ENCODE results near the gene ZNF324B.
"Not testable (repeated sequence)": the region's sequence is repeated elsewhere in the genome, so short reads cannot be mapped to it uniquely, and the experiment has no call there.

The ZNF324B gene

DNA sequence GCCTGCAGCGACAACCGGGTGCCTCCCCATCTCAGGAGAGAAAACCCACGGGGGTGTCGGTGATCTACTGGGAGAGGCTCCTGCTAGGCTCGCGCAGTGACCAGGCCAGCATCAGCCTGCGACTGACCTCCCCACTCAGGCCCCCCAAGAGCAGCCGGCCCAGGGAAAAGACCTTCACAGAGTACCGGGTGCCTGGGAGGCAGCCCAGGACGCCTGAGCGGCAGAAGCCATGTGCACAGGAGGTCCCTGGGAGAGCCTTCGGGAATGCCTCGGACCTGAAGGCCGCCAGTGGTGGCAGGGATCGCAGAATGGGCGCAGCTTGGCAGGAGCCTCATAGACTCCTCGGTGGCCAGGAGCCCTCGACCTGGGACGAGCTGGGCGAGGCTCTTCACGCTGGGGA is 3.9 kb downstream of the ZNF324B start:
- no peak for DNase-seq (ENCODE audit: low read depth)

DNA sequence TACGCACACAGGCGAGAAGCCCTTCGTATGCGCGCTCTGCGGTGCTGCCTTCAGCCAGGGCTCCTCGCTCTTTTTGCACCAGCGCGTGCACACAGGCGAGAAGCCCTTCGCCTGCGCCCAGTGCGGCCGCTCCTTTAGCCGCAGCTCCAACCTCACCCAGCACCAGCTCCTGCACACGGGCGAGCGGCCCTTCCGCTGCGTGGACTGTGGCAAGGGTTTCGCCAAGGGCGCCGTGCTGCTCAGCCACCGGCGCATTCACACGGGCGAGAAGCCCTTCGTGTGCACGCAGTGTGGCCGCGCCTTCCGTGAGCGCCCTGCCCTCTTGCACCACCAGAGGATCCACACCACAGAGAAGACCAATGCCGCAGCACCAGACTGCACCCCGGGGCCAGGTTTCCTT is 4.7 kb downstream of the ZNF324B start:
- no peak for DNase-seq (ENCODE audit: low read depth)

DNA sequence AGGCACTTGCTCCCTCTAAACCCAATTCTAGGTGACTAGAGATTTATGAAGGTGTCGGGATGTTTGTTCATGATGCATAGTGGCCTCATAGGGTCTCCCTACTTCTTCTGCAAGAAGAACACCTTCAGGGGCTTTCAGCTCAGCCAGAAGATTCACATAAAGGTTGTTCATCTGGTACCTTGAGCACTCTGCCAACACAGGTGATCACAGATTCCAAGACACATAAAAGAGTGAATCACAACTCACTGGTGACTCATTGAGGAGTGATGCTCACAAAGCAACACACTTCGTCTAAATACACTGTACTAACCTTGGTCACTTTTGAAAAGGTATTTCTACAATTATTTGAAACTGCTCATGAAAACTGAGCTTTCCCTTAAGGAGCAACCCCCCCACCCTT is 8.6 kb downstream of the ZNF324B start:
- DNase-seq (ENCODE audit: low read depth), result no peak

DNA sequence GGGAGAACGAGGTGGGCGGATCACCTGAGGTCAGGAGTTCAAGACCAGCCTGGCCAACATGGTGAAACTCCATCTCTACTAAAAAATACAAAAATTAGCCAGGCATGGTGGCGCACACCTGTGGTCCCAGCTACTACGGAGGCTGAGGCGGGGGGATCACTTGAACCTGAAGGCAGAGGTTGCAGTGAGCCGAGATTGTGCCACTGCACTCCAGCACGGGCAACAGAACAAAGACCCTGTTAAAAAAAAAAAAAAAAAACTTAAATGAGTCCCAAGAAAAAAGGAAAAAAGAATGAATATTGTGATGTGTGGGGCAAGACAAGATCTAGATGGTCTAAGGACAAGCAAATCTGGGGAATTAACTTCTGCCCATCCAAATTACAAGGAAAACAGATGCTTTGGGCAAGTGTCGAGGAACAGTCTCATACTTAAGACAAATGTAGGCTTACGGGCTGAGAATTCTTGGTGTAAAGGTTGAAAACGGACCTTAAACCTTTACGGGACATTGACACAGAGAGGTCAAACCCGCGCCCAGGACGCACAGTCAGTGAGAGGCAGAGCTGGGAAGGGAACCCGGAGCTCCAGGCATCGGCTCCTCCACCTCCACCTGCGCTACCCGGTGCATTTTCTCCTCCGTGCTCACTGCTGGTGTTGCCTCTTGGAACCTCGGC is 14.8 kb downstream of the ZNF324B start:
- DNase-seq (ENCODE audit: low read depth), result no peak

DNA sequence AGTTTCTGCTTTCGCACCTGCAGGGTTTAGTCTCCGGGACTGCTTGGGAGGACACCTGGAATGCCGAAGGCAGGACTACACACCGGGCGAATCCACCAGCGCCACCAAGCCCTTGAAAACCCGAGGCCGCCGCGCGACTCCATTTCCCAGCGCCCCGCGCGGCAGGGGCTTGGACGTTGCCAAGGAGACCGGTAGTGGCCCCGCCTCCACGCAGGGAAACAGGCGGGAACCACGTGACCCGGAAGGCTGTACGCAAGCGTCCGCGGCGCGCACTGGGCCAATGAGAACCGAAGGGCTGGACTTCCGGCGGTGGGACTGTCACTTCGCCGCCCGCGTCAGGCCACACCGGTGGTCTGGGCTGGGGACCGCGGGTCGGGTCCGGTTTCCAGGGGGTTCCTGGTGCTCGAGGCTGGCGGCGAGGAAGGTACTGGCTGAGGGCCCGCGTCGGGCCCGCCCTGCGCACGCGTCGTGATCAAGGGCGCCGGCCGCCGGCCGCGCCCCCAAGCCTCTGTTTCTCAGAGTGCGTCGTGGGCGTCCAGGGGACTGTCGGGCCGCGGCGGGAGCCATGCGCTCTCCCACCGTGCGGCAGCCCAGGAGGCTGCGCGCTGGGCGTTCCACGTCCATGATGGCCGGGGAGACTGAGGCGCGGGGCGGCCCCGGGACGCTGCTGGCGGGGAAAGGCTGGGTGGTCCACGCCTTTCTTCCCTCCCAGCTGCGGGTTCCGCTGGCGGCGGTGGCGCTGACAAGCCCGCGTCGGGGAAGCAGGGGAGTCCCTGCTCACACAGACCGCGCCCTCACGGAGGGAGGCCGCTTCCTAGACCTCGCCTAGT is 15.6 kb downstream of the ZNF324B start, which contains the start of gene ZNF324:
Gene ZNF324 (plus strand): TSS at position 321 of the 830 bp plus-strand sequence. CDS start 2,106 bp downstream, outside the sequence.
- peak; percentile 88 for DNase-seq (ENCODE audit: low read depth)

DNA sequence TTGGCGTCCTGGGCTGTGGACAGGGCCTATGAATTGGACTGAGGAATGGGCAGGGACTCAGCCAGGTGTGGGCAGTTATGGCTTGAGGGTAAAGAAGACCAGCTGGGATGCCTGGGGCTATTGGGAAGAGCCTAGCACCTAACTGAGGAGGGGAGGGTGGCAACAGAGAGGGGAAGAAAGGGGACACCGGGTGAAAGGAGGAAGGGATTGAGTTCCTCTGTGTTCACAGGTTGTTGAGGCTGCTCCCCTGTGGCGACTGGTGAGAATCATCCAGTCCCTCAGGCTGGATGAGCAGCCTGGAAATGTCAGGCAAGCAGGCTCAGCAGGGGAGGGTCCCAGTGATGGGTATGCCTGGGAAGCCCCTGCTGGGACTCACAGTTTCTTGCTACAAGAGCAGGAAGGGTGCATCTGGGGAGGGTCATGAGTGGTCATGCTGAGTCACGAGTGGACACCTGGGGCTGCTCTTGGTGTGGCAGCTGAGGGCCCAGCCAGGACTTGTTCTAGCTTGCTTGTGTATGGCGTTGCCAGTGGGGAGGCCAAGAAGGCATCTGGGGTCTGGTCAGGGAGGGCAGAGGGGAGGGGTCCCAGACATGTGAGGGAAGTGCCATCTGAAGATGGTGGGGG is 16.9 kb downstream of the ZNF324B start:
- DNase-seq (ENCODE audit: low read depth), result no peak

DNA sequence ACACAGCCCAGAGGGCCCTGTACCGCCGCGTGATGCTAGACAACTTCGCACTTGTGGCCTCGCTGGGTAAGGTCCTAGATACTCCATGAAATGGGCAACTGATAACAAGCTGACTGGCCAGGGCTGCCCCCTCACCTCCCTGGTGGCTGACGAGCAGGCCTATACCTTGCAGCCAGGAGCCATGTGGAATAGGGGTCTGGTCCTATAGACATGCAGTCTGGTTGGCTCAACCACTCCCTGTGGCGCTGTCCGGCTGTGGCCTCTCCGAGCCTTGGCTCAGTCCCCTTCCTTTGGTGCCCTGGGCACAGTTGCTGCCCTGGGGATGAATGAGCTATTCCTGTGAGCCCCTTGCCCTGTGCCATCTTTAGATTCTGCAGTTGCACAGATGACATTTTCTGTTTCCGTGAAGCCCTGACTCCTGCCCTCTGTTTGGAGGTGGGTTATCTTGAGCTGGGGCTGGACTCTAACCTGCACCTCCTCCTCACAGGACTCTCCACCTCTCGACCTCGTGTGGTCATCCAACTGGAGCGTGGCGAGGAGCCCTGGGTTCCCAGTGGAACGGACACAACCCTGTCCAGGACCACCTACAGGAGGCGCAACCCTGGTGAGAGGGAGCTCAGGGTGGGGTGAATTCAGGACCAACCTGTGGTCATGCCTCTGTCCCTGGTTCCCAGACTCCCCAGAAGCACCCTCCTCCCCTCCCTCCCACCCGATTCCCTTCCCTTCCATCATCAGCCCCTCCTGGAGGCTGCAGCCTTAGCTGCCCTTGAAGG is 18.0 kb downstream of the ZNF324B start:
- DNase-seq (ENCODE audit: low read depth), result no peak

DNA sequence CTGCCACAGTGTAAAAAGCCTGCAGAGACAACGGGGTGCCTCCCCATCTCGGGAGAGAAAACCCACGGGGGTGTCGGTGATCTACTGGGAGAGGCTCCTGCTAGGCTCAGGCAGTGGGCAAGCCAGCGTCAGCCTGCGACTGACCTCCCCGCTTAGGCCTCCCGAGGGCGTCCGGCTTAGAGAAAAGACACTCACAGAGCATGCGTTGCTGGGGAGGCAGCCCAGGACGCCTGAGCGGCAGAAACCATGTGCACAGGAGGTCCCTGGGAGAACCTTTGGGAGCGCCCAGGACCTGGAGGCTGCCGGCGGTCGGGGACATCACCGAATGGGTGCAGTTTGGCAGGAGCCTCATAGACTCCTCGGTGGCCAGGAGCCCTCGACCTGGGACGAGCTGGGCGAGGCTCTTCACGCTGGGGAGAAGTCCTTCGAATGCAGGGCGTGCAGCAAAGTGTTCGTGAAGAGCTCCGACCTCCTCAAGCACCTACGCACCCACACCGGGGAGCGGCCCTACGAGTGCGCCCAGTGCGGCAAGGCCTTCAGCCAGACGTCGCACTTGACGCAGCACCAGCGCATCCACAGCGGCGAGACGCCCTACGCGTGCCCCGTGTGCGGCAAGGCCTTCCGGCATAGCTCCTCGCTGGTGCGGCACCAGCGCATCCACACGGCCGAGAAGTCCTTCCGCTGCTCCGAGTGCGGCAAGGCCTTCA is 19.6 kb downstream of the ZNF324B start:
- DNase-seq (ENCODE audit: low read depth), result not testable (repeated sequence)

DNA sequence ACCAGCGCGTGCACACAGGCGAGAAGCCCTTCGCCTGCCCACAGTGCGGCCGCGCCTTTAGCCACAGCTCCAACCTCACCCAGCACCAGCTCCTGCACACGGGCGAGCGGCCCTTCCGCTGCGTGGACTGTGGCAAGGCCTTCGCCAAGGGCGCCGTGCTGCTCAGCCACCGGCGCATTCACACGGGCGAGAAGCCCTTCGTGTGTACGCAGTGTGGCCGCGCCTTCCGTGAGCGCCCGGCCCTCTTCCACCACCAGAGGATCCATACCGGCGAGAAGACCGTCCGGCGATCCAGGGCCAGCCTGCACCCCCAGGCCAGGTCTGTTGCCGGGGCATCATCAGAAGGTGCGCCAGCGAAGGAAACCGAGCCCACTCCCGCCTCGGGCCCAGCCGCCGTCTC is 20.3 kb downstream of the ZNF324B start:
- no peak for DNase-seq (ENCODE audit: low read depth)

DNA sequence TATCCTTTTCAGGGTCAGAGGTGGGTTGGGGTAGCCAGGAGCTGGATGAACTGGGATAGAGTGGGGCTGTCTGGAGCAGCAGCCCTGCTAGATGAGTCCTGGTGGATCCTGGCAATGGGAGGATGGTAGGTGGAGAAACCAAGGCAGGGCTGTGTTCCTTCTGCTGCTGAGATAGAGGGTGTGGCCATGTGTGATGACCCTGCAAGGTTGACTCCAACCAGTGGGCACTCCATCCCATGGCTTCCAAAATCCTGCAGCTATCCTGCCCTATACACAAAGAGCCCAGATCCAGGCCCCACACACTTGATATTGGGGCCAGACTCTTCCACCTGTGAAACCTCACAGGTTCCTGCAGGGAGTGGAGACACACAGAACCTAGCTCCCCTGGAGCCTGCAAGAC is 22.4 kb downstream of the ZNF324B start:
- DNase-seq (ENCODE audit: low read depth), result no peak

DNA sequence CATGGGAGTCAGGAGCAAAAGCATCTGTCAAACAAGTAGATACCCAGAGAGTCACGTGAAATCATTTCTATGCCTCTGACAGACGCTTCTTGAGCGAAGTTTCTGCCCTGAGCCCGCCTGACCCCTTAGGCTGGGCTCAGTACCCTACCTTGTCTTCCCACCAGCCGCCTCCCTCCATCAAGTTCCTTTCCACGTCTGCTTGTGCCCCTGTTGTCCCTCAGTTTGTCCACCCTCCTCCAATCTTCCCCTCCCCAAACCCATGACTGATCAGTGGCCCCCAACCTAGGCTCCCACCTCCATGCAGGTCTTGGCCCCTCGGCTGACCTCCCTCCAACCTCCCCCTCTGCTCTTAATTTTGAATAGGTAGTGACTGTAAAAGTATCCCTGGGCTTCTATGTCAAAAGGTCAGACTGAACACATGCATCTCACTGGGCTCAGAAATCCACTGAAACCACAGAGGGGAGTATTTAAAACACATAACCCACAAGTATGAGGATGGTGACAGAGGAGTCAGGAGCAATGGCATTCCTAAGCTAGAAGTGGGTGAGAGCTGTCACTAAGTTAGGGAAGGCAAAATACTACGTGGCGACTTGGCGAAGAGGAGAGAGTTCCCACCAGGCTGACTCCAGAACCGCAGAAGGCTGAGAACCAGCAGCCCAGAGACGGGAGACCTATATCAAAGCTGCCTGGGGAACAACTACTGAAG is 23.0 kb downstream of the ZNF324B start:
- peak; percentile 89 for DNase-seq (ENCODE audit: low read depth)

DNA sequence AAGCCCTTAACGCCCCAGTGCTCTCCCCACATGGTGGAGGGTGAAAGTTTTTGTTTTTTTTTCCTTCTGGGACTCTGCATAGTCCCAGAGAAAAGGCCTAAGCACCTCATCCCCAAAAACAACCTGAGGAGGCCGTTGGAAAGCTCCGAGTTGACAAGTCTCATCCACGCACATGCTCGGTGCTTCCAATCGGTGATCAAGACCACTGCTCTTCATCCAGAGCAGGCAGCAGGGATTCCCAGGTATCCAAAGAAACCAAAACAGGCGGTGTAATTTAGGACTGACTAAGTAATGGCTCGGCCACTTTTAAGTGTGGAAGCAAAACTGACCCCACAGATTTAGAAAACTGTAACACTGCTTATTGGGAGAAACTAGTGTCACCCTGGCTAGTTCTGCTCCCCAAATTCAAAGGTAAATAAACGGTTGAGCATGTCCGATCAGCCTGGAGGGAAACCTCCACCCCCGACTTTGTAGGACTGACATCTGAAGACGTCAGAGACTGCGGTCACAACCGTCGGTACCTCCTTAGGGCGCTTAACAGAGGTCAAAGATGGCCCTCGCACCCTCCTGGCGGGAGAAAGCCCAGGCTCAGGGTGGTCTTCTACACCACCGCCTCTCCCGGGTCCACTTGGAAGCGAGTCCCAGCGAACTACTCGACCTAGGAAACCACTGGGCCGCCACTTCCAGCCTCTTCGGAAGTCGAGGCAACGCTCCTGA is 23.7 kb downstream of the ZNF324B start:
- DNase-seq (ENCODE audit: low read depth), result no peak

DNA sequence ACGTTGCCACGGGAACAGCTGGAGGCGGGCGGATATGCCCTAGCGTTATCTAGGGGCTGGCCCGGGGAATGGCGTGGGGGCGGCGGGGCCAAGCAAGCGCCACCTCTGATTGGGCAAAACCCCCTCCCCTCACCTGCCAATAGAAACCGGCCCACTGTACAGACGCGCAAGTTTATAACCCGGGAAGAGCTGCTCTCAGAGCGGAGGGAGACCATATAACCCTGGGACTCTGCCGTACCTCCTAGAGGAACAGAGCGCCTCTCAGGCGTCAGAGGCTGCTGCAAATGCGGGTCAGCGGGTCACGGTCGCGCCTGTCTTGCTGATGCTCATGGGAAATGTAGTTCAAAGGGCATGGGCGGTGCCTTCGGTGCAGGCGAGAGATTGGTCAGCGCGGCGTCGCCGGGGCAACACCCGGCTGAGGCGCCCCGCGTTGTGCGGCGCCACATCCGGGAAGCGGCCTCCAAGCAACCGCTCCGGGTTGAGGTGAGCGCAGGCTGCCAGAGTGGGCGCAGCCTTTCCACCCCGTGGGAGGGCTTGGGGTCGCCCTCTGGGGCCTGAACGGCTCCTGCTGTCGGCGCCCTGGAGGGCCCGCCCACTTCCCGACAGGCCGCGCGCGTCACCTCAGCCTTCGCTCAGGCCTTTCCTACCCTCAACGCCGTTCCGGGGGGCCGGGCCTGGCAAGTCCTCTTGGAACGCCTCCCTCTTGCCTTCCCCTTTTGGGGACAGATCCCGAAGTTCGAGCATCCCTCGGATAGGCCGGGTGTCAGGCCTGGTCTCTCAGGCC is 24.5 kb downstream of the ZNF324B start, which contains the start of gene ZNF446:
Gene ZNF446 (plus strand): TSS at position 639 of the 784 bp plus-strand sequence. CDS start 867 bp downstream, outside the sequence.
- peak; percentile 97 for DNase-seq (ENCODE audit: low read depth)

DNA sequence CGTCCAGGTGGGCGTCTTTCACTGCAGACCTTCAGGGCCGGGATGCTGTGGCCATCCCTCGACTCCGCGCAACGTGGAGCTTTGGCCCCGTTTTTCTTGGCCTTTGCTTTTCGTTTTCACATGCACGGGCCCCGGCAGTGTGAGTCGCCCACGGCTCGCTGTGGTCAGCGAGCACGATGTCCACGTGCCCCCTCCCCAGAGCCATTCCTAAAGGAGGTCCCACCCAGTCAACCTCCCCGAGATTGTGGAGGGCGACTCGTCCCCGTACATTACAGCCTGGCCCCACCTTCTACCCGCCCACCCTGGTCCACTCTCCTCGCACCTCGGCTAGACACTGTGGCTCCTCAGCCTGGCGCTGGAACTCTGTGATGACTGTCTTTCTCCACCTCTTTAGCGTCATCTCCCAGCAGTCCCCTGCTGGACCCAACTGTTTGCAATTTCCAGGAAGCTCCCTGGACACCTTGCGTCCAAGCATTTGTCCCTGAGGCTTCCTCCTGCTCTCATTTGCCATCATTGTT is 25.1 kb downstream of the ZNF324B start:
- no peak for DNase-seq (ENCODE audit: low read depth)

DNA sequence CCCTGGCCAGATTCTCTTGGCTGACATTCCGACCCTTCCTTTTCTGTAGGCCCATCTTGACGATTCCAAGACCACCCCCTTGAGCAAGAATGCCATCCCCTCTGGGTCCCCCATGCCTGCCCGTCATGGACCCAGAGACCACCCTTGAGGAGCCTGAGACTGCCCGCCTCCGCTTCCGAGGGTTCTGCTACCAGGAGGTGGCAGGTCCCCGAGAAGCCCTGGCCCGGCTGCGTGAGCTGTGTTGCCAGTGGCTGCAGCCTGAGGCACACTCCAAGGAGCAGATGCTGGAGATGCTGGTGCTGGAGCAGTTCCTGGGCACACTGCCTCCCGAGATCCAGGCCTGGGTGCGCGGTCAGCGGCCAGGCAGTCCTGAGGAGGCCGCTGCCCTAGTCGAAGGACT is 25.7 kb downstream of the ZNF324B start:
- no peak for DNase-seq (ENCODE audit: low read depth)

DNA sequence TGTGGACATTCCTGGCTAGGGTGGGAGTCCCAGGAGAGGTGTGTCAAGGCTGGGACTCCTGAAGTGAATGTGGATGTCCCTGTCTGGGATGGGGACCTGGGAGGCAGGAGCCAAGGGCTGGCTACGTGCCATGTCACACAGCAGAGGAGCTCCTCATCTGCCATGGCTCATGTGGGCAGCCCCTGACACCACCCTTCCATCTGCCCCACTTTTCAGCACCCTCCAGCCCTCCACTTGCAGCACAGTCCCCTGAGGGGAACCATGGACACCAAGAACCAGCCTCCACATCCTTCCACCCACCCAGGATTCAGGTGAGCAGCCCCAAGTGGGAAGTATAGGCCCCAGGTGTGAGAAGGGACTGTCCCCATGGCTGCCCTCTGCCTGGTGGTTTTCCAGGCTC is 26.4 kb downstream of the ZNF324B start:
- no peak for DNase-seq (ENCODE audit: low read depth)

DNA sequence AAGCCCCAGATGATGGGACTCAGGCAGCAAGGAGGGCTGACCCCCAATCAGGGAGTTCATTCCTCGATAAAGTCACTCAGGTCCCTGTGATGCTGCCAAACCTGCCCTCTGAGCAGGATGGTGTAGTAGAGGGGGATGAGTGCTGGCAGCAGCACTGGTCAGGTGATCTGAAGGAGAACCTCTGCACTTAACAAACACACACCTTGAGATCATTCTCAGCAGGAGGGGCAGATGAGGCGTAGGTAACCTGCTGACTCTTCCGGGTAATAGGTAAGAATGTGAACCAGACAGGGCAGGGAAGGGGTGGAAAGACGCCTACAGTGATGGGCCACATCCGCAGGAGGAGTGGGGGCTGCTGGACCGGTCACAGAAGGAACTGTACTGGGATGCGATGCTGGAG is 27.9 kb downstream of the ZNF324B start:
- DNase-seq (ENCODE audit: low read depth), result no peak

DNA sequence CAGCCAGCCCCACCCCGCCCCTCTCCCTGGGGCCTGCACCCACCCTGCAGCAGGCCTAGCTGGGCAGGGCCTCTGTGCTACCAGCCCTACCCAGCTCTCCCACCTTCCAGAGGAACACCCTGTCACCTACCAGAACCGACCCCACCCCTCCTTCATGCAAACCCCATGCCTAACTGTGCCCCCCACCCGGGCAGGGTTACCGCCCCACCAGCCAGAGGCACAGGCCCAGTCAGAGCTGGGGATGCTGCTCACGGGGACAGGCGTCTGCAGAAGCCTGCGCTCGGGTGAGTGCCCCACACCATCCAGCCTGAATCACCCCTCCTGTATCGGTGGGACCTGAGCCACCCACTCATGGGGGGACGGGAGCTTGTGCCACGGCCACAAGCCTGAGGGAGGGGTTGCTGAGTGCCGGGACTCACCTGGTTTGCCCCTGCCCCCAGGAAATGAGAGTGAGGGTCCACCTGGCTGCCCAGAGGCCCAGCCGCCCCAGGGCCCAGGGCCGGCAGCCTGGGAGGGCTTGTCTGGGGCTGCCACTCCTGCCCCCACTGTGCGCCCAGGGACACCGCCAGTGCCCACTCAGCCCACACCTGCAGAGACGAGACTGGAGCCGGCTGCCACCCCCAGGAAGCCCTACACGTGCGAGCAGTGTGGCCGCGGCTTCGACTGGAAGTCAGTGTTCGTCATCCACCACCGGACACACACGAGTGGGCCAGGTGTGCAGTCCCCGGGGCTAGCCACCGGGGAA is 28.5 kb downstream of the ZNF324B start:
- DNase-seq (ENCODE audit: low read depth), result no peak

All from amniotic epithelial cell (primary cell).